PC-3 (cell line): ENCODE measurements around the gene C16orf92. TPM values are rescaled to one million over a fixed set of nuclear protein-coding genes. Genes with fewer than 3 reads are reported as not detected.

Source experiments
- ATAC-seq: fragments of 200-7000 bp; cut with Tn5 transposase; 2 replicates; pipeline ENCODE4 v1.9.1; 2020; ENCODE audit warnings: mild to moderate bottlenecking, moderate library complexity
- BruUV-seq: library from RNA; stranded (reverse); fragments of 400-500 nt; replicated peaks from 2 replicates; lab custom pipeline; 2021; lab: Mats Ljungman, UMichigan
- CTCF ChIA-PET: fragments of 300-600 bp; sonication (Branson Sonifier 250); formaldehyde crosslinking; loops from one replicate; lab custom pipeline; 2022; ENCODE audit warnings: antibody characterized with exemption; lab: Charles Lee
- POLR2A ChIA-PET: fragments of 300-600 bp; sonication (Branson Sonifier 250); formaldehyde crosslinking; loops from one replicate; lab custom pipeline; 2022; ENCODE audit warnings: antibody characterized with exemption; ENCODE audit not compliant: unreplicated experiment; lab: Charles Lee
- DNase-seq: peaks from one replicate; pipeline ENCODE4 v3.0.0-alpha.2; 2015
- H2AFZ ChIP-seq: fragments of 300-600 bp; sonication (generic); 2 replicates; pipeline ENCODE4 v1.6.0; 2016; ENCODE audit warnings: antibody characterized with exemption, low read length
- H3F3A ChIP-seq: fragments of 300-600 bp; sonication (generic); one replicate; pipeline ENCODE4 v1.6.0; 2017; ENCODE audit warnings: antibody characterized with exemption, low read length, control low read depth, mild to moderate bottlenecking; ENCODE audit not compliant: unreplicated experiment
- H3K27ac ChIP-seq: fragments of 300-600 bp; sonication (generic); 2 replicates; pipeline ENCODE4 v1.5.1; 2016; ENCODE audit warnings: mild to moderate bottlenecking, low read length
- H3K27me3 ChIP-seq: fragments of 300-600 bp; sonication (generic); 2 replicates; pipeline ENCODE4 v1.6.1; 2016; ENCODE audit warnings: low read length, mixed read lengths
- H3K36me3 ChIP-seq: fragments of 300-600 bp; sonication (generic); 2 replicates; pipeline ENCODE4 v1.6.1; 2016; ENCODE audit warnings: low read depth, mixed run types, low read length, mixed read lengths
- H3K4me1 ChIP-seq: fragments of 300-600 bp; sonication (generic); 2 replicates; pipeline ENCODE4 v1.5.1; 2016; ENCODE audit warnings: low read length; ENCODE audit not compliant: insufficient read depth
- H3K4me2 ChIP-seq: fragments of 300-600 bp; sonication (generic); 2 replicates; pipeline ENCODE4 v1.6.0; 2016; ENCODE audit warnings: low read length
- H3K4me3 ChIP-seq: fragments of 300-600 bp; sonication (generic); 2 replicates; pipeline ENCODE4 v1.5.1; 2016; ENCODE audit warnings: mild to moderate bottlenecking, low read length, mixed read lengths
- H3K79me2 ChIP-seq: fragments of 300-600 bp; sonication (generic); 2 replicates; pipeline ENCODE4 v1.6.1; 2017; ENCODE audit warnings: low read length, mixed read lengths
- H3K9ac ChIP-seq: fragments of 300-600 bp; sonication (generic); 2 replicates; pipeline ENCODE4 v1.6.0; 2016; ENCODE audit warnings: mild to moderate bottlenecking, low read length
- H3K9me2 ChIP-seq: fragments of 300-600 bp; sonication (generic); replicated peaks from 2 replicates; pipeline ENCODE4 v1.6.1; 2016; ENCODE audit warnings: mixed run types, low read length, mixed read lengths
- H3K9me3 ChIP-seq: fragments of 300-600 bp; sonication (generic); 2 replicates; pipeline ENCODE4 v1.6.1; 2016; ENCODE audit warnings: low read length, mixed read lengths
- H4K20me1 ChIP-seq: fragments of 300-600 bp; sonication (generic); 2 replicates; pipeline ENCODE4 v1.6.1; 2016; ENCODE audit warnings: low read length, mixed read lengths
- EZH2 ChIP-seq: fragments of 300-600 bp; sonication (generic); IDR thresholded peaks from one replicate; pipeline ENCODE4 v1.6.1; 2017; ENCODE audit warnings: antibody characterized with exemption, mild to moderate bottlenecking, low read length; ENCODE audit not compliant: unreplicated experiment
- EZH2phosphoT487 ChIP-seq: fragments of 300-600 bp; sonication (generic); IDR thresholded peaks from 2 replicates; pipeline ENCODE4 v1.6.1; 2018; ENCODE audit warnings: mild to moderate bottlenecking, antibody characterized with exemption, low read length, borderline replicate concordance
- intact Hi-C: fragments of 100-400 bp; cut with micrococcal nuclease; formaldehyde crosslinking; loops from 2 replicates; pipeline ENCODE4 v1.9.0; 2023
- total RNA-seq: library from RNA; depleted of rRNA; stranded (reverse); fragments of >200 nt; gene quantifications from 2 replicates; pipeline ENCODE4 v1.2.3, GENCODE V29; 2014
- TF ChIP-seq, protein P1 (sequence below): fragments of 300-600 bp; sonication (generic); conservative IDR thresholded peaks from 2 replicates; pipeline ENCODE4 v1.5.1; 2017; ENCODE audit warnings: antibody characterized with exemption, low read depth, mild to moderate bottlenecking, low read length

C16orf92 gene
- total RNA-seq, 1 experiment from 2014 or later = not detected

DNA sequence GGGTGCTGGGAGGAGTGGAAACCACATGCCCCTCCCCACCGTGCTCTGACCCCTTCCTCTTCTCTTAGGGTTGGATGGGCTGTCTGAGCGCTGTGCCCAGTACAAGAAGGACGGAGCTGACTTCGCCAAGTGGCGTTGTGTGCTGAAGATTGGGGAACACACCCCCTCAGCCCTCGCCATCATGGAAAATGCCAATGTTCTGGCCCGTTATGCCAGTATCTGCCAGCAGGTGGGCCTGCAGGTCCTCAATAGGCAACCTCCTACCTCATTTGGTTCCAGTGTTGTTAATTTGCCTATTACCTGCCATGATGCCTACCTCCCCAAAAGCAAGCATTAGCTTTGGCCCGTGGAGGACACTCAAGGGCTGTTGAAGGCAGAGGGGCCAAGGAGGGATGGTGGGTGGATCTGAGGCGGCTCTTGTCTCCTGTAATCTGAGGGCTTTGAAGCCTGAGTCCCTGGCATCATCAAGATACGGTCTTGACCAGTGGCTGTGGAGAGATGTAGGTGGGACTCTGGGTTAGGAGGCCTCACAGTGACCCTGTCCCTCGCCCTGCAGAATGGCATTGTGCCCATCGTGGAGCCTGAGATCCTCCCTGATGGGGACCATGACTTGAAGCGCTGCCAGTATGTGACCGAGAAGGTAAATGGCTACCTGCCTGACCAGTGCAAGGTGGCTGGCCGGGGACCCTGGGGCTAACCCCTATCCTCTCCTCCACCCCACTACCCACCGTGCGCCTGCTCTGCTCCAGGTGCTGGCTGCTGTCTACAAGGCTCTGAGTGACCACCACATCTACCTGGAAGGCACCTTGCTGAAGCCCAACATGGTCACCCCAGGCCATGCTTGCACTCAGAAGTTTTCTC lies 46.0 kb downstream of the C16orf92 start:
- intact Hi-C loops = no loop called here
- CTCF ChIA-PET = no interaction called here
- Histone ChIP-seq H3K27me3 (no peaks in the 10 kb centered on the region), H4K20me1 (peaks cover 45% of the 10 kb centered on the region), H3F3A (no peaks in the 10 kb centered on the region), H3K9me3 (no peaks in the 10 kb centered on the region), H3K9me2 (no peaks in the 10 kb centered on the region), H3K9ac (no peak overlapping the region), H3K79me2 (peaks cover 60% of the 10 kb centered on the region), H2AFZ (no peak overlapping the region), H3K36me3 (peaks cover 58% of the 10 kb centered on the region), H3K4me2 (peak overlapping the region; percentile 99), H3K27ac (no peak overlapping the region), H3K4me1 (peaks cover 23% of the 10 kb centered on the region; the same call in 1 of the 2 replicates), H3K4me3 (peak overlapping the region; percentile 37; the same call in 1 of the 2 replicates)
- ATAC-seq = no peak
- BruUV-seq = no TSS peak
- POLR2A ChIA-PET = no interaction called here
- no peak for TF ChIP-seq EZH2phosphoT487
- TF ChIP-seq, protein P1, sequence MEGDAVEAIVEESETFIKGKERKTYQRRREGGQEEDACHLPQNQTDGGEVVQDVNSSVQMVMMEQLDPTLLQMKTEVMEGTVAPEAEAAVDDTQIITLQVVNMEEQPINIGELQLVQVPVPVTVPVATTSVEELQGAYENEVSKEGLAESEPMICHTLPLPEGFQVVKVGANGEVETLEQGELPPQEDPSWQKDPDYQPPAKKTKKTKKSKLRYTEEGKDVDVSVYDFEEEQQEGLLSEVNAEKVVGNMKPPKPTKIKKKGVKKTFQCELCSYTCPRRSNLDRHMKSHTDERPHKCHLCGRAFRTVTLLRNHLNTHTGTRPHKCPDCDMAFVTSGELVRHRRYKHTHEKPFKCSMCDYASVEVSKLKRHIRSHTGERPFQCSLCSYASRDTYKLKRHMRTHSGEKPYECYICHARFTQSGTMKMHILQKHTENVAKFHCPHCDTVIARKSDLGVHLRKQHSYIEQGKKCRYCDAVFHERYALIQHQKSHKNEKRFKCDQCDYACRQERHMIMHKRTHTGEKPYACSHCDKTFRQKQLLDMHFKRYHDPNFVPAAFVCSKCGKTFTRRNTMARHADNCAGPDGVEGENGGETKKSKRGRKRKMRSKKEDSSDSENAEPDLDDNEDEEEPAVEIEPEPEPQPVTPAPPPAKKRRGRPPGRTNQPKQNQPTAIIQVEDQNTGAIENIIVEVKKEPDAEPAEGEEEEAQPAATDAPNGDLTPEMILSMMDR = peak; percentile 66
- peak; percentile 29 for DNase-seq

DNA sequence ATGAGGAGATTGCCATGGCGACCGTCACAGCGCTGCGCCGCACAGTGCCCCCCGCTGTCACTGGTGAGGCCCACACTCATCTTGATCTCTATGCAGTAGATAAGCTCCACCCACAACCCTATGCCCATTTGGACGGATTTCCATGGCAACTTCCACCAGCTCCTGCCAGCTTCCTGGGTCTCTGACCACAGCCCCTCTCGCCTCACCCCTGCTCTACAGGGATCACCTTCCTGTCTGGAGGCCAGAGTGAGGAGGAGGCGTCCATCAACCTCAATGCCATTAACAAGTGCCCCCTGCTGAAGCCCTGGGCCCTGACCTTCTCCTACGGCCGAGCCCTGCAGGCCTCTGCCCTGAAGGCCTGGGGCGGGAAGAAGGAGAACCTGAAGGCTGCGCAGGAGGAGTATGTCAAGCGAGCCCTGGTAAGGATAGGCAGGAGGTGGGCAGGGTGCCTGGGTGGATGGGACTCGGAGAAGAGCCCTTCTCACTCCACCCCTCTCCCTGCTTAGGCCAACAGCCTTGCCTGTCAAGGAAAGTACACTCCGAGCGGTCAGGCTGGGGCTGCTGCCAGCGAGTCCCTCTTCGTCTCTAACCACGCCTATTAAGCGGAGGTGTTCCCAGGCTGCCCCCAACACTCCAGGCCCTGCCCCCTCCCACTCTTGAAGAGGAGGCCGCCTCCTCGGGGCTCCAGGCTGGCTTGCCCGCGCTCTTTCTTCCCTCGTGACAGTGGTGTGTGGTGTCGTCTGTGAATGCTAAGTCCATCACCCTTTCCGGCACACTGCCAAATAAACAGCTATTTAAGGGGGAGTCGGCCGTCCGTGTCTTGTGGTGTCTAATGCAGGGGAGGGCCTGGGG lies 46.8 kb downstream of the C16orf92 start:
- H3K9me2 ChIP-seq = no peaks in the 10 kb centered on the region
- BruUV-seq = TSS peak; percentile 2
- peaks cover 45% of the 10 kb centered on the region for H4K20me1 ChIP-seq
- H3K4me2 ChIP-seq = peak overlapping the region; percentile 99; the same call in 1 of the 2 replicates
- H3K4me1 ChIP-seq = peaks cover 19% of the 10 kb centered on the region; the same call in 1 of the 2 replicates
- H3K4me3 ChIP-seq = no peak overlapping the region
- H2AFZ ChIP-seq = no peak overlapping the region
- H3K36me3 ChIP-seq = peaks cover 58% of the 10 kb centered on the region
- CTCF ChIA-PET = no interaction called here
- H3K9me3 ChIP-seq = no peaks in the 10 kb centered on the region
- TF ChIP-seq EZH2 (no peak), EZH2phosphoT487 (no peak)
- TF ChIP-seq, protein P1 = no peak
- peaks cover 51% of the 10 kb centered on the region for H3K79me2 ChIP-seq
- POLR2A ChIA-PET = no interaction called here
- intact Hi-C loops = no loop called here
- ATAC-seq (no peak), DNase-seq (no peak)
- no peak overlapping the region for H3K9ac ChIP-seq
- H3K27ac ChIP-seq = no peak overlapping the region
- peaks cover 2% of the 10 kb centered on the region for H3F3A ChIP-seq
- no peaks in the 10 kb centered on the region for H3K27me3 ChIP-seq
